GM12878 (cell line): ENCODE results near the gene C16orf96. TPM values are rescaled to one million over a fixed set of nuclear protein-coding genes. Genes with fewer than 3 reads are reported as not detected.

Experiments
- ATAC-seq: fragments of 200-7000 bp; cut with Tn5 transposase; 3 replicates; pipeline ENCODE4 v1.9.1; 2020; ENCODE audit warnings: mild to moderate bottlenecking, moderate library complexity
- BruUV-seq: library from RNA; stranded (reverse); fragments of 400-500 nt; replicated peaks from 2 replicates; lab custom pipeline; 2021; lab: Mats Ljungman, UMichigan
- CTCF ChIA-PET: fragments of 300-600 bp; sonication (Branson Sonifier 250); formaldehyde crosslinking; extraction: SDS; loops from one replicate; lab custom pipeline; 2021; ENCODE audit warnings: inconsistent platforms; lab: Yijun Ruan, JAX
- POLR2A ChIA-PET: fragments of 350-600 bp; formaldehyde crosslinking; extraction: SDS; loops from one replicate; lab custom pipeline; 2021; ENCODE audit warnings: inconsistent platforms; lab: Charles Lee
- RAD21 ChIA-PET: fragments of 300-600 bp; sonication (Branson Sonifier 250); formaldehyde crosslinking; loops from one replicate; lab custom pipeline; 2023; ENCODE audit warnings: antibody characterized with exemption; ENCODE audit not compliant: unreplicated experiment; lab: Charles Lee
- SMC1A ChIA-PET: fragments of 300-600 bp; sonication (Branson Sonifier 250); formaldehyde crosslinking; loops from one replicate; lab custom pipeline; 2023; ENCODE audit not compliant: unreplicated experiment, uncharacterized antibody; lab: Charles Lee
- DNase-seq: peaks from one replicate; pipeline ENCODE4 v3.0.0-alpha.2; 2011; ENCODE audit warnings: low read depth, low spot score
- FAIRE-seq: peaks from 3 replicates; lab custom pipeline; 2011; peaks lifted over from hg19 to GRCh38; lab: Jason Lieb, UNC
- H2AFZ ChIP-seq: 2 replicates; pipeline ENCODE4 v1.6.0; 2011; ENCODE audit warnings: low read depth, low read length, control low read depth; ENCODE audit not compliant: control insufficient read depth
- H3K27ac ChIP-seq: 2 replicates; pipeline ENCODE4 v1.5.1; 2011; ENCODE audit warnings: control low read depth; ENCODE audit not compliant: control insufficient read depth, insufficient read depth
- H3K27me3 ChIP-seq, 2 experiments: replicated peaks in 1 of 2; 2 replicates each; pipeline versions ENCODE4 v1.6.0 to v1.6.1; 2011; ENCODE audit warnings: low read length in 1 of 2; ENCODE audit not compliant: control insufficient read depth in 2 of 2, insufficient read depth in 2 of 2
- H3K36me3 ChIP-seq, 2 experiments: 2 replicates each; pipeline ENCODE4 v1.5.1; 2011; ENCODE audit warnings: low read length in 1 of 2; ENCODE audit not compliant: control insufficient read depth in 2 of 2, insufficient read depth in 2 of 2
- H3K4me1 ChIP-seq: 2 replicates; pipeline ENCODE4 v1.6.1; 2011; ENCODE audit warnings: mild to moderate bottlenecking, low read length, moderate library complexity, mixed read lengths; ENCODE audit not compliant: control insufficient read depth, insufficient read depth
- H3K4me2 ChIP-seq: 2 replicates; pipeline ENCODE4 v1.6.0; 2011; ENCODE audit warnings: control low read depth; ENCODE audit not compliant: control insufficient read depth, insufficient read depth
- H3K4me3 ChIP-seq: fragments of 200-600 bp; sonication (generic); 2 replicates; pipeline ENCODE4 v1.5.1; 2016
- H3K79me2 ChIP-seq: 2 replicates; pipeline ENCODE4 v1.6.0; 2011; ENCODE audit warnings: low read length; ENCODE audit not compliant: control insufficient read depth, insufficient read depth
- H3K9ac ChIP-seq: 2 replicates; pipeline ENCODE4 v1.8.0; 2011; ENCODE audit warnings: low read length, control low read depth, mixed read lengths; ENCODE audit not compliant: control insufficient read depth, insufficient read depth
- H3K9me3 ChIP-seq: replicated peaks from 3 replicates; pipeline ENCODE4 v1.5.1; 2011; ENCODE audit warnings: mild to moderate bottlenecking, low read length; ENCODE audit not compliant: control insufficient read depth, insufficient read depth
- H4K20me1 ChIP-seq: 2 replicates; pipeline ENCODE4 v1.6.0; 2011; ENCODE audit not compliant: control insufficient read depth, insufficient read depth
- FOXM1 ChIP-seq: IDR thresholded peaks from 2 replicates; pipeline ENCODE4 v1.6.1; 2012; ENCODE audit warnings: low read depth, mild to moderate bottlenecking, inconsistent platforms, low read length, moderate library complexity
- HDGF ChIP-seq: fragments of 450-650 bp; IDR thresholded peaks from 2 replicates; pipeline ENCODE4 v1.6.1; 2016; ENCODE audit warnings: antibody characterized with exemption
- KAT2A ChIP-seq: conservative IDR thresholded peaks from 2 replicates; pipeline ENCODE4 v1.6.1; 2011; ENCODE audit warnings: low read depth, low read length; ENCODE audit not compliant: control insufficient read depth
- LARP7 ChIP-seq: fragments of 450-650 bp; IDR thresholded peaks from 2 replicates; pipeline ENCODE4 v1.6.1; 2017; ENCODE audit warnings: mild to moderate bottlenecking
- MEF2B ChIP-seq: fragments of 450-650 bp; IDR thresholded peaks from 2 replicates; pipeline ENCODE4 v1.6.1; 2018; ENCODE audit warnings: mild to moderate bottlenecking, moderate library complexity; ENCODE audit not compliant: partially characterized antibody, poor library complexity, severe bottlenecking
- MLLT1 ChIP-seq: fragments of 450-650 bp; IDR thresholded peaks from 2 replicates; pipeline ENCODE4 v1.6.1; 2016; ENCODE audit warnings: mild to moderate bottlenecking
- NFYA ChIP-seq: IDR thresholded peaks from 2 replicates; pipeline ENCODE4 v1.6.1; 2011; ENCODE audit warnings: low read depth, mild to moderate bottlenecking, low read length, improper control_type of control experiment, borderline replicate concordance
- NR2C1 ChIP-seq: fragments of 450-650 bp; IDR thresholded peaks from 2 replicates; pipeline ENCODE4 v1.6.1; 2017; ENCODE audit warnings: antibody characterized with exemption, mild to moderate bottlenecking, moderate library complexity
- PBX3 ChIP-seq: IDR thresholded peaks from 2 replicates; pipeline ENCODE4 v1.6.1; 2011; ENCODE audit warnings: mild to moderate bottlenecking, low read depth, low read length, moderate library complexity; ENCODE audit not compliant: insufficient replicate concordance
- PML ChIP-seq: IDR thresholded peaks from 2 replicates; pipeline ENCODE4 v1.6.1; 2012; ENCODE audit warnings: low read length, inconsistent platforms
- POU2F2 ChIP-seq: IDR thresholded peaks from 3 replicates; pipeline ENCODE4 v1.6.1; 2011; ENCODE audit warnings: low read depth, mild to moderate bottlenecking, low read length, borderline replicate concordance
- SIN3A ChIP-seq: IDR thresholded peaks from 2 replicates; pipeline ENCODE4 v1.6.1; 2012; ENCODE audit warnings: low read depth, low read length, improper control_type of control experiment
- SKIL ChIP-seq: fragments of 450-650 bp; IDR thresholded peaks from 2 replicates; pipeline ENCODE4 v1.6.1; 2017; ENCODE audit warnings: mild to moderate bottlenecking, low read depth, inconsistent platforms; ENCODE audit not compliant: poor library complexity, severe bottlenecking
- TCF12 ChIP-seq: IDR thresholded peaks from 2 replicates; pipeline ENCODE4 v1.6.1; 2011; ENCODE audit warnings: low read depth, mild to moderate bottlenecking, low read length
- TCF7 ChIP-seq: IDR thresholded peaks from 2 replicates; pipeline ENCODE4 v1.6.1; 2014; ENCODE audit warnings: antibody characterized with exemption, borderline replicate concordance
- ZBTB40 ChIP-seq: fragments of 450-650 bp; IDR thresholded peaks from 2 replicates; pipeline ENCODE4 v1.6.1; 2016; ENCODE audit warnings: mild to moderate bottlenecking, moderate library complexity, borderline replicate concordance
- ZSCAN29 ChIP-seq: fragments of 450-650 bp; IDR thresholded peaks from 2 replicates; pipeline ENCODE4 v1.6.1; 2017; ENCODE audit warnings: mild to moderate bottlenecking, moderate library complexity
- WGBS: methylation state at CpG from one replicate; pipeline ENCODE4 v1.1.6; 2016; ENCODE audit warnings: low lambda C conversion rate; ENCODE audit not compliant: insufficient replicate concordance, insufficient coverage; ENCODE audit errors: missing lambda C conversion rate; 5-methylcytosine and 5-hydroxymethylcytosine counted together
- in situ Hi-C: fragments of 300-500 bp; cut with MboI; formaldehyde crosslinking; loops from 9 replicates; pipeline ENCODE4 v1.14.3; 2018; ENCODE audit warnings: mixed read lengths
- intact Hi-C: fragments of 100-400 bp; cut with micrococcal nuclease; formaldehyde crosslinking; loops from one replicate; pipeline ENCODE4 v1.14.2; 2022; ENCODE audit not compliant: unreplicated experiment
- polyA plus RNA-seq, 11 experiments: library from polyadenylated mRNA; depleted of rRNA in 4 of 11; unstranded in 6 of 11; stranded (reverse) in 5 of 11; fragments of >200 nt; fragmentation: Nextera tagmentation in 4 of 11; fragmentation: Illumina TruSeq in 1 of 11; extraction: Ambion mirVana in 4 of 11; extraction: Trizol in 1 of 11; gene quantifications; 1 replicate in 1 of 11; 2 replicates in 10 of 11; pipeline versions ENCODE4 v1.2.1 to v1.2.3, GENCODE V29; 2011 to 2016; ENCODE audit warnings: inconsistent platforms in 2 of 11, missing spikeins in 2 of 11, low read depth in 1 of 11
- total RNA-seq, 4 experiments: library from RNA; depleted of rRNA in 3 of 4; stranded (reverse); fragments of >200 nt in 3 of 4; fragmentation: Illumina TruSeq in 1 of 4; extraction: Trizol in 1 of 4; gene quantifications; 2 replicates each; pipeline versions ENCODE4 v1.2.1 to v1.2.3, GENCODE V29; 2013 to 2021

Gene C16orf96
- total and polyA plus RNA-seq, 10 of the 15 experiments (the other 5 are each of a cell fraction or from before 2014, with no cell fraction given) = 0.01 to 0.08 (median 0.01) TPM; not detected in 7

- Histone ChIP-seq H3K9me3 (peaks cover 8% of the 10 kb centered on the region; the same call in 2 of the 3 replicates), H3K36me3 (no peaks in the 10 kb centered on the region), H3K4me1 (no peaks in the 10 kb centered on the region), H3K27ac (no peak overlapping the region), H4K20me1 (no peaks in the 10 kb centered on the region), H3K79me2 (no peaks in the 10 kb centered on the region), H3K27me3 (no peaks in the 10 kb centered on the region; a peak in 2 of 4 replicates), H3K4me3 (no peak overlapping the region), H2AFZ (no peak overlapping the region), H3K4me2 (no peak overlapping the region), H3K9ac (no peak overlapping the region)
- DNase-seq (no peak), ATAC-seq (no peak), FAIRE-seq (no peak)
- POLR2A ChIA-PET = no interaction called here
- RAD21 ChIA-PET = no interaction called here
- CTCF ChIA-PET = interaction anchor here (0.9 to 2.3 kb wide), 3 partner anchors 71 to 84 kb away, joined by 3 to 13 read pairs (median 5); no protein-coding TSS in a partner anchor
- intact Hi-C loops = no loop called here
- SMC1A ChIA-PET = interaction anchor here (1.3 kb wide), 1 partner anchor 81 kb away, joined by 4 read pairs; no protein-coding TSS in a partner anchor
- 55% methylated on average over 6 of the region's 6 CpGs for WGBS
- BruUV-seq = no TSS peak
- in situ Hi-C loops = no loop called here
- TF ChIP-seq POU2F2 = no peak
- no peak for TF ChIP-seq PML
- no peak for TF ChIP-seq MLLT1
- no peak for TF ChIP-seq PBX3
- TF ChIP-seq LARP7 = no peak
- no peak for TF ChIP-seq SKIL
- TF ChIP-seq MEF2B = no peak
- TF ChIP-seq NFYA = no peak
- TF ChIP-seq ZBTB40 = no peak
- no peak for TF ChIP-seq NR2C1
- no peak for TF ChIP-seq SIN3A
- TF ChIP-seq KAT2A = no peak
- no peak for TF ChIP-seq ZSCAN29
- TF ChIP-seq FOXM1 = no peak
- TF ChIP-seq HDGF = no peak
- TF ChIP-seq TCF12 = no peak
- no peak for TF ChIP-seq TCF7
Observed at GRCh38 chr16:4588961-4589360, 32.8 kb downstream of the C16orf96 start.
